ENCODE results near the gene MYBPHL. TPM values are rescaled to one million over a fixed set of nuclear protein-coding genes. Genes with fewer than 3 reads are reported as not detected.
A peak's percentile ranks its signal among the peaks of the same experiment; 100 is the strongest.

The MYBPHL gene
- total and polyA plus RNA-seq, 2 of the 13 experiments (the other 11 are each of a cell fraction or from before 2014, with no cell fraction given): 3.7 to 3.8 TPM

DNA sequence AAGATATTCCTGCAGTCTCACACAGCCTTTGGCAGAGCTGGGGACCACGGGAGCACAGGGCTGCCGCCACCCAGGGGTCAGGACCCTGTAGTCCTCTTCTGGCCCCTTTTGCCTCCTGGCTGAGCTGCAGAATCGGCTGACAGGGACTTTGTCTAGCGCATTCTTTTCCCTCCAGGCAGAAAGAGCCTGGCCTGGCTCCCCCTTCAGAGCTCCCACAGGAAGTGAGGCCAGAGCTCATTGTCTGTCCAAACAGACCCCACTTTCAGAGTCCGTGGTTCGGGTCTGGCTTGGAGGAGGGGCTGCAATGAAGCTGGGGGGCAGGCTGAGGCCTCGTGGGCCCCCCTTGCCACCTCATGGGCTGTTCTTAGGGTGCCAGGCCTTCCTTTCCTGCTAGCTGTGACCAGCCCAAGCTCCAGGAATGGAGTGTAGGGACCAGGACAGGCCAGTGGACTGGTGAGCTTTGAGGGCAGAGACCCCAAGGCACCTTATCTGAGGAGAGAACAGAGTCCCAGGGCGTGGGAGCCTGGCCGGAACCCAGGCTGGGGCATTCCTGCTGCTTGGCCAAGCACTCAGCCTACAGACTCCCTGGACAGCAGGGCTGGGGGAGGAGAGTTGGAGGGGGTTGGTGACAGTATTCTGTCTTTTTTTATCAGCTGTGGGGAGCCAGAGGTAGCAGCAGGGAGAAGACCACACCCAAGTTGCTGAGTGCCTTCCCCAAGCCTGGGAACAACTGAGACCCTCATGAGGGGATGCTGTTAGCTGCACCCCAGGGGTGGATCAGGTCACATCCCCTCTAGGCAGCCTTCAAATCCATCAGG is 52.8 kb downstream of the MYBPHL start (continued):
- TF ChIP-seq, protein P1, sequence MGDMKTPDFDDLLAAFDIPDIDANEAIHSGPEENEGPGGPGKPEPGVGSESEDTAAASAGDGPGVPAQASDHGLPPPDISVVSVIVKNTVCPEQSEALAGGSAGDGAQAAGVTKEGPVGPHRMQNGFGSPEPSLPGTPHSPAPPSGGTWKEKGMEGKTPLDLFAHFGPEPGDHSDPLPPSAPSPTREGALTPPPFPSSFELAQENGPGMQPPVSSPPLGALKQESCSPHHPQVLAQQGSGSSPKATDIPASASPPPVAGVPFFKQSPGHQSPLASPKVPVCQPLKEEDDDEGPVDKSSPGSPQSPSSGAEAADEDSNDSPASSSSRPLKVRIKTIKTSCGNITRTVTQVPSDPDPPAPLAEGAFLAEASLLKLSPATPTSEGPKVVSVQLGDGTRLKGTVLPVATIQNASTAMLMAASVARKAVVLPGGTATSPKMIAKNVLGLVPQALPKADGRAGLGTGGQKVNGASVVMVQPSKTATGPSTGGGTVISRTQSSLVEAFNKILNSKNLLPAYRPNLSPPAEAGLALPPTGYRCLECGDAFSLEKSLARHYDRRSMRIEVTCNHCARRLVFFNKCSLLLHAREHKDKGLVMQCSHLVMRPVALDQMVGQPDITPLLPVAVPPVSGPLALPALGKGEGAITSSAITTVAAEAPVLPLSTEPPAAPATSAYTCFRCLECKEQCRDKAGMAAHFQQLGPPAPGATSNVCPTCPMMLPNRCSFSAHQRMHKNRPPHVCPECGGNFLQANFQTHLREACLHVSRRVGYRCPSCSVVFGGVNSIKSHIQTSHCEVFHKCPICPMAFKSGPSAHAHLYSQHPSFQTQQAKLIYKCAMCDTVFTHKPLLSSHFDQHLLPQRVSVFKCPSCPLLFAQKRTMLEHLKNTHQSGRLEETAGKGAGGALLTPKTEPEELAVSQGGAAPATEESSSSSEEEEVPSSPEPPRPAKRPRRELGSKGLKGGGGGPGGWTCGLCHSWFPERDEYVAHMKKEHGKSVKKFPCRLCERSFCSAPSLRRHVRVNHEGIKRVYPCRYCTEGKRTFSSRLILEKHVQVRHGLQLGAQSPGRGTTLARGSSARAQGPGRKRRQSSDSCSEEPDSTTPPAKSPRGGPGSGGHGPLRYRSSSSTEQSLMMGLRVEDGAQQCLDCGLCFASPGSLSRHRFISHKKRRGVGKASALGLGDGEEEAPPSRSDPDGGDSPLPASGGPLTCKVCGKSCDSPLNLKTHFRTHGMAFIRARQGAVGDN (CRISPR knock-in tag; IDR thresholded peaks at IDR 0.05): peak; percentile 91
- peak; percentile 12; the same call in 1 of the 2 replicates for TF ChIP-seq ZNF891 (CRISPR knock-in tag; IDR thresholded peaks at IDR 0.05)
- TF ChIP-seq, protein P2, sequence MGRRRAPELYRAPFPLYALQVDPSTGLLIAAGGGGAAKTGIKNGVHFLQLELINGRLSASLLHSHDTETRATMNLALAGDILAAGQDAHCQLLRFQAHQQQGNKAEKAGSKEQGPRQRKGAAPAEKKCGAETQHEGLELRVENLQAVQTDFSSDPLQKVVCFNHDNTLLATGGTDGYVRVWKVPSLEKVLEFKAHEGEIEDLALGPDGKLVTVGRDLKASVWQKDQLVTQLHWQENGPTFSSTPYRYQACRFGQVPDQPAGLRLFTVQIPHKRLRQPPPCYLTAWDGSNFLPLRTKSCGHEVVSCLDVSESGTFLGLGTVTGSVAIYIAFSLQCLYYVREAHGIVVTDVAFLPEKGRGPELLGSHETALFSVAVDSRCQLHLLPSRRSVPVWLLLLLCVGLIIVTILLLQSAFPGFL (CRISPR knock-in tag; IDR thresholded peaks at IDR 0.05): no peak
- TF ChIP-seq, protein P3, sequence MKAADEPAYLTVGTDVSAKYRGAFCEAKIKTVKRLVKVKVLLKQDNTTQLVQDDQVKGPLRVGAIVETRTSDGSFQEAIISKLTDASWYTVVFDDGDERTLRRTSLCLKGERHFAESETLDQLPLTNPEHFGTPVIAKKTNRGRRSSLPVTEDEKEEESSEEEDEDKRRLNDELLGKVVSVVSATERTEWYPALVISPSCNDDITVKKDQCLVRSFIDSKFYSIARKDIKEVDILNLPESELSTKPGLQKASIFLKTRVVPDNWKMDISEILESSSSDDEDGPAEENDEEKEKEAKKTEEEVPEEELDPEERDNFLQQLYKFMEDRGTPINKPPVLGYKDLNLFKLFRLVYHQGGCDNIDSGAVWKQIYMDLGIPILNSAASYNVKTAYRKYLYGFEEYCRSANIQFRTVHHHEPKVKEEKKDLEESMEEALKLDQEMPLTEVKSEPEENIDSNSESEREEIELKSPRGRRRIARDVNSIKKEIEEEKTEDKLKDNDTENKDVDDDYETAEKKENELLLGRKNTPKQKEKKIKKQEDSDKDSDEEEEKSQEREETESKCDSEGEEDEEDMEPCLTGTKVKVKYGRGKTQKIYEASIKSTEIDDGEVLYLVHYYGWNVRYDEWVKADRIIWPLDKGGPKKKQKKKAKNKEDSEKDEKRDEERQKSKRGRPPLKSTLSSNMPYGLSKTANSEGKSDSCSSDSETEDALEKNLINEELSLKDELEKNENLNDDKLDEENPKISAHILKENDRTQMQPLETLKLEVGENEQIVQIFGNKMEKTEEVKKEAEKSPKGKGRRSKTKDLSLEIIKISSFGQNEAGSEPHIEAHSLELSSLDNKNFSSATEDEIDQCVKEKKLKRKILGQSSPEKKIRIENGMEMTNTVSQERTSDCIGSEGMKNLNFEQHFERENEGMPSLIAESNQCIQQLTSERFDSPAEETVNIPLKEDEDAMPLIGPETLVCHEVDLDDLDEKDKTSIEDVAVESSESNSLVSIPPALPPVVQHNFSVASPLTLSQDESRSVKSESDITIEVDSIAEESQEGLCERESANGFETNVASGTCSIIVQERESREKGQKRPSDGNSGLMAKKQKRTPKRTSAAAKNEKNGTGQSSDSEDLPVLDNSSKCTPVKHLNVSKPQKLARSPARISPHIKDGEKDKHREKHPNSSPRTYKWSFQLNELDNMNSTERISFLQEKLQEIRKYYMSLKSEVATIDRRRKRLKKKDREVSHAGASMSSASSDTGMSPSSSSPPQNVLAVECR (CRISPR knock-in tag; IDR thresholded peaks at IDR 0.05; ENCODE audit: borderline replicate concordance): peak; percentile 51; the same call in 1 of the 2 replicates
- TF ChIP-seq PPARG (CRISPR knock-in tag; conservative IDR thresholded peaks at IDR 0.05): no peak
- no peak for TF ChIP-seq ZNF652 (CRISPR knock-in tag; IDR thresholded peaks at IDR 0.05; ENCODE audit: borderline replicate concordance, low read depth)
- TF ChIP-seq ZNF788 (CRISPR knock-in tag; IDR thresholded peaks at IDR 0.05; ENCODE audit: borderline replicate concordance): 0 out of 2 replicates have a peak, but pooled peaks have one; percentile 19
- no peak for TF ChIP-seq ATRX (CRISPR knock-in tag; IDR thresholded peaks at IDR 0.05; ENCODE audit: borderline replicate concordance)
- 0 out of 2 replicates have a peak, but pooled peaks have one; percentile 65 for TF ChIP-seq ZNF292 (CRISPR knock-in tag; IDR thresholded peaks at IDR 0.05; ENCODE audit: borderline replicate concordance, low read depth)
- TF ChIP-seq ZNF816 (CRISPR knock-in tag; IDR thresholded peaks at IDR 0.05; ENCODE audit: borderline replicate concordance): no peak
- no peak; the same call in 1 of the 2 replicates for TF ChIP-seq ZSCAN29 (CRISPR knock-in tag; conservative IDR thresholded peaks at IDR 0.05)
- TF ChIP-seq, protein P4, sequence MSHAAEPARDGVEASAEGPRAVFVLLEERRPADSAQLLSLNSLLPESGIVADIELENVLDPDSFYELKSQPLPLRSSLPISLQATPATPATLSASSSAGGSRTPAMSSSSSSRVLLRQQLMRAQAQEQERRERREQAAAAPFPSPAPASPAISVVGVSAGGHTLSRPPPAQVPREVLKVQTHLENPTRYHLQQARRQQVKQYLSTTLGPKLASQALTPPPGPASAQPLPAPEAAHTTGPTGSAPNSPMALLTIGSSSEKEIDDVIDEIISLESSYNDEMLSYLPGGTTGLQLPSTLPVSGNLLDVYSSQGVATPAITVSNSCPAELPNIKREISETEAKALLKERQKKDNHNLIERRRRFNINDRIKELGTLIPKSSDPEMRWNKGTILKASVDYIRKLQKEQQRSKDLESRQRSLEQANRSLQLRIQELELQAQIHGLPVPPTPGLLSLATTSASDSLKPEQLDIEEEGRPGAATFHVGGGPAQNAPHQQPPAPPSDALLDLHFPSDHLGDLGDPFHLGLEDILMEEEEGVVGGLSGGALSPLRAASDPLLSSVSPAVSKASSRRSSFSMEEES (CRISPR knock-in tag; IDR thresholded peaks at IDR 0.05): no peak
- peak; percentile 34; the same call in 1 of the 2 replicates for TF ChIP-seq SAP130 (CRISPR knock-in tag; IDR thresholded peaks at IDR 0.05; ENCODE audit: low read depth)
- no peak for TF ChIP-seq RFX5 (IDR thresholded peaks at IDR 0.05; ENCODE audit: low read depth, low read length)
- no peak for TF ChIP-seq RFXAP (CRISPR knock-in tag; IDR thresholded peaks at IDR 0.05; ENCODE audit: borderline replicate concordance)
- no peak for TF ChIP-seq FOXJ3 (CRISPR knock-in tag; IDR thresholded peaks at IDR 0.05; ENCODE audit: borderline replicate concordance)
- no peak for TF ChIP-seq NBN (conservative IDR thresholded peaks at IDR 0.05)
